A549 treated with CpdA at 1 μM for 4 hours (cell line): ENCODE results near the gene CCNL1. TPM values are rescaled to one million over a fixed set of nuclear protein-coding genes. Genes with fewer than 3 reads are reported as not detected.

Source experiments
- total RNA-seq: library from RNA; stranded (reverse); fragments of 200-300 nt; extraction: Qiagen RNA extraction; gene quantifications from 5 replicates; pipeline ENCODE4 v1.2.3, GENCODE V29; 2022; ENCODE audit warnings: low read depth

The CCNL1 gene
- 34.0 to 43.7 TPM (median 37.0 TPM) in 5 replicates for total RNA-seq

DNA sequence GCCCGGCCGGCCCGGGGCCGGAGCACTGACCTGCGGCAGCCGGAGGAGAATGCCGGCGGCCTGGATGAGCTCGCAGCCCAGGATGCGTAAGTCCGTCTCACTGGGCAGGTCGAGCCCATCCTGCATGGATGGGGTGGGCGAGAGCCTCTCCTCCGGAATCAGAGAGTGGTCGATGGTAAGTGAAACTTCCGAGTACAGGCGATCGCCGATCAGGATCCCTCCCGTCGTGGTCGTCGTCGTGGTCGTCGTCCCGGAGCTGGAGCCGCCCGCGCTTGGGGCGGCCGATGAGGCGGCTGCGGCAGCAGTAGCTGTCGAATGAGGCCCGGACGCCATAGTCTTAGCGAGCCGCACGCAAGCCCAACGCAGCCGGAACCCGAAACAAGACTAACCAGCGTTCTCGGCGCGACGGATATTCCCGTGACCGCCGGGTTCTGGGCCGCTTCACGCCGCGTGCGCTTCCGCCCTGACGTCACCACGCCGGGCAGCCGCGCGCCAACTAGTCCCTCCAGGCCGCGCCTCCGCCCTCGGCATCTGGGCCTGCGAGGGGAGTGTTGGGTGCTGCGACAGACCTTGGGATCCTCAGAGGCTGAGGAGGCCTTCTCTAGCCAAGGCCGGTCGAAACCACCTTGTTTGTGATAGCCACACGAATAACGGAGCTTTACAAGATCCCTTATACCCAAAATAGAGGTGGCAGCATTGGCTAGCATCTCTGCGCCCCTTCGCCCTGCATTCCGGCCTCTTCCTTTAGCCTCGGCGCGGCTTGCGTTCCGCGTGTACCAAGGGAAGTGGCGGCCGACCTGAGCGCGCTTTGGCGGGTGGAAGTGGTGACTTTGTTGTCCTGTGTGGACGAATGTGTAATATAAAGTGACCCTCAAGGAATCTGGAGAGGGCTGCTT lies at the start of gene CCNL1:
Gene CCNL1, minus strand, starts transcription at position 386 of the 896 bp plus-strand sequence. Its CDS starts 53 bp downstream, at position 333.

